ENCODE data around the gene RAF1. TPM values are rescaled to one million over a fixed set of nuclear protein-coding genes. Genes with fewer than 3 reads are reported as not detected.

Gene RAF1
- total RNA-seq, 1 donor from 2014 or later, result 90.3 TPM

DNA sequence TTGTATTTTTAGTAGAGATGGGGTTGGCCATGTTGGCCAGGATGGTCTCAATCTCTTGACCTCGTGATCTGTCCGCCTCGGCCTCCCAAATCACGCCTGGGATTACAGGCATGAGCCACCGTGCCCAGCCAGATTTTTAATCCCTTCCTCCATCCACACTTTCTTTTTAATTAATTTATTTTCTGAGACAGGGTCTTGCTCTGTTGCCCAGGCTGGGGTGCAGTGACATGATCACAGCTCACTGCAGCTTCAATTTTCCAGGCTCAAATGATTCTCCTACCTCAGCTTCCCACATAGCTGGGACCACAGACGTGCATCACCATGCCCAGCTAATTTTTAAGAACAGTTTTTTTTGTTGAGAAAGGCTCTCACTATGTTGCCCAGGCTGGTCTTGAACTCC lies 43.6 kb downstream of the RAF1 start:
- TF ChIP-seq, protein P1, sequence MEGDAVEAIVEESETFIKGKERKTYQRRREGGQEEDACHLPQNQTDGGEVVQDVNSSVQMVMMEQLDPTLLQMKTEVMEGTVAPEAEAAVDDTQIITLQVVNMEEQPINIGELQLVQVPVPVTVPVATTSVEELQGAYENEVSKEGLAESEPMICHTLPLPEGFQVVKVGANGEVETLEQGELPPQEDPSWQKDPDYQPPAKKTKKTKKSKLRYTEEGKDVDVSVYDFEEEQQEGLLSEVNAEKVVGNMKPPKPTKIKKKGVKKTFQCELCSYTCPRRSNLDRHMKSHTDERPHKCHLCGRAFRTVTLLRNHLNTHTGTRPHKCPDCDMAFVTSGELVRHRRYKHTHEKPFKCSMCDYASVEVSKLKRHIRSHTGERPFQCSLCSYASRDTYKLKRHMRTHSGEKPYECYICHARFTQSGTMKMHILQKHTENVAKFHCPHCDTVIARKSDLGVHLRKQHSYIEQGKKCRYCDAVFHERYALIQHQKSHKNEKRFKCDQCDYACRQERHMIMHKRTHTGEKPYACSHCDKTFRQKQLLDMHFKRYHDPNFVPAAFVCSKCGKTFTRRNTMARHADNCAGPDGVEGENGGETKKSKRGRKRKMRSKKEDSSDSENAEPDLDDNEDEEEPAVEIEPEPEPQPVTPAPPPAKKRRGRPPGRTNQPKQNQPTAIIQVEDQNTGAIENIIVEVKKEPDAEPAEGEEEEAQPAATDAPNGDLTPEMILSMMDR (IDR thresholded peaks at IDR 0.05), result no peak
- H3K27ac Mint-ChIP-seq (ENCODE audit: unreplicated experiment), result no peak overlapping the region
- no peaks in the 10 kb centered on the region for H3K9me3 Mint-ChIP-seq (ENCODE audit: unreplicated experiment)

DNA sequence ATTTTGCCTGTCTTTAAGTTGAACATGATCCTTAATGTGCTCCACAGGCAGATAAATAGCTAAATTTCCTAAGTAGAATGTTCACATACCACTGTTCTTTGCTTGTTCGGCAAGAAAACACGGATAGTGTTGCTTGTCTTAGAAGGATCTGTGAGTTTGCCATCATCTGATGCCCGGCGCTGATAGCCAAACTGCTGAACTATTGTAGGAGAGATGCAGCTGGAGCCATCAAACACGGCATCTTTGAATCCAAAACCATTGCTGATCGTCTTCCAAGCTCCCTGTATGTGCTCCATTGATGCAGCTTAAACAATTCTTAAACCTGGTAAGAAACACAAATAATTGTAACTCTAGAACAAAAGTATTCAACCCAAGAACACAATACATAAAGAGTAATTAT lies 45.5 kb downstream of the RAF1 start:
- Mint-ChIP-seq H3K4me1 (ENCODE audit: unreplicated experiment) (peaks cover 23% of the 10 kb centered on the region), H3K27ac (ENCODE audit: unreplicated experiment) (no peak overlapping the region), H3K4me3 (ENCODE audit: unreplicated experiment) (no peak overlapping the region), H3K36me3 (ENCODE audit: unreplicated experiment) (peaks cover 8% of the 10 kb centered on the region), H3K9me3 (ENCODE audit: unreplicated experiment) (no peaks in the 10 kb centered on the region), H3K27me3 (ENCODE audit: unreplicated experiment) (no peaks in the 10 kb centered on the region)
- TF ChIP-seq, protein P1 (IDR thresholded peaks at IDR 0.05), result no peak
- DNase-seq (ENCODE audit: extremely low spot score, unreplicated experiment), result no peak

More for the DNA sequence above, 43.6 kb downstream of the RAF1 start:
- no peaks in the 10 kb centered on the region for H3K27me3 Mint-ChIP-seq (ENCODE audit: unreplicated experiment)
- no peak for DNase-seq (ENCODE audit: extremely low spot score, unreplicated experiment)
- H3K4me1 Mint-ChIP-seq (ENCODE audit: unreplicated experiment), result peaks cover 31% of the 10 kb centered on the region
- peaks cover 7% of the 10 kb centered on the region for H3K36me3 Mint-ChIP-seq (ENCODE audit: unreplicated experiment)
- H3K4me3 Mint-ChIP-seq (ENCODE audit: unreplicated experiment), result no peak overlapping the region

DNA sequence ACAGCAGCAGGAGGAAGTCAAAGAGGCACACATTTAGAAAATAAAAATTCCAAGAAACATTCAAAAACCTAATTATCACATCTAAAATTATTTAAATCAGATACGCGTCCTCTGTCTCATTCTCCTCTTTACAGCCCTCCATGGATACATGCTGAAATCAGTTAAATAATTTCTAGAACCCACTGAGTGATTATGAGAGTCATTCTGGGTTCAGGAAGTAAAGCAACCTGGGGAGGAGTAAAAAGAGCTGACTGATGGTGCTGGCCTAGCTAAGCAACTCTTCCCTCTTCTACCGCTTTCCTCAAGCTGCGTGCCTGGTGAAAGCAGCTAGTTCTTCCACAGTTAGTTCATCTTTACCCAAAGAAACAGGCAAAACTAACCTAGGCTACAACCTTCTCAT lies 48.7 kb downstream of the RAF1 start:
- Mint-ChIP-seq H3K4me1 (ENCODE audit: unreplicated experiment) (peaks cover 1% of the 10 kb centered on the region), H3K9me3 (ENCODE audit: unreplicated experiment) (no peaks in the 10 kb centered on the region), H3K36me3 (ENCODE audit: unreplicated experiment) (peaks cover 19% of the 10 kb centered on the region), H3K4me3 (ENCODE audit: unreplicated experiment) (no peak overlapping the region), H3K27me3 (ENCODE audit: unreplicated experiment) (no peaks in the 10 kb centered on the region), H3K27ac (ENCODE audit: unreplicated experiment) (no peak overlapping the region)
- TF ChIP-seq, protein P1 (IDR thresholded peaks at IDR 0.05), result no peak
- no peak for DNase-seq (ENCODE audit: extremely low spot score, unreplicated experiment)

DNA sequence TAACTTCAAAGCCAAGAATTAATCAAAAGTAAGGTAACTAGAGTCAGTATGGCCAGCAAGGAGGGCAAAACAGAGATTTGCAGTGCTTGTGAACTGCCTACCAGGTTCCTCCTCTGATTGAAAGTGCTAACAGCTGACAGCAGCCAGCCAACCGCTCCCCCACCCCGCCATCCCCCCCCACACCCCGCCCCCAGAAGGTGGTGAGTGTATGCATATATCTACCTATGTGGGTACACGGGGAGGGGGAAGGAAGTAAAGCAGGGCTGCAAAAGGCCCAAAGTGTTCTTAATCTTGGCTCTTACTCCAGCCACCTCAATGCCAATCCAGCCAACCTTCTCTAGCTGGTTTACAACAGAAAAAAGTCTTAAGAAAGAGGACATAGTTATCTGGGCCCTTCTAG lies 50.7 kb downstream of the RAF1 start:
- H3K4me1 Mint-ChIP-seq (ENCODE audit: unreplicated experiment), result no peaks in the 10 kb centered on the region
- no peaks in the 10 kb centered on the region for H3K27me3 Mint-ChIP-seq (ENCODE audit: unreplicated experiment)
- no peak overlapping the region for H3K27ac Mint-ChIP-seq (ENCODE audit: unreplicated experiment)
- H3K36me3 Mint-ChIP-seq (ENCODE audit: unreplicated experiment), result peaks cover 23% of the 10 kb centered on the region
- no peak for DNase-seq (ENCODE audit: extremely low spot score, unreplicated experiment)
- TF ChIP-seq, protein P1 (IDR thresholded peaks at IDR 0.05), result no peak
- no peaks in the 10 kb centered on the region for H3K9me3 Mint-ChIP-seq (ENCODE audit: unreplicated experiment)
- no peak overlapping the region for H3K4me3 Mint-ChIP-seq (ENCODE audit: unreplicated experiment)

DNA sequence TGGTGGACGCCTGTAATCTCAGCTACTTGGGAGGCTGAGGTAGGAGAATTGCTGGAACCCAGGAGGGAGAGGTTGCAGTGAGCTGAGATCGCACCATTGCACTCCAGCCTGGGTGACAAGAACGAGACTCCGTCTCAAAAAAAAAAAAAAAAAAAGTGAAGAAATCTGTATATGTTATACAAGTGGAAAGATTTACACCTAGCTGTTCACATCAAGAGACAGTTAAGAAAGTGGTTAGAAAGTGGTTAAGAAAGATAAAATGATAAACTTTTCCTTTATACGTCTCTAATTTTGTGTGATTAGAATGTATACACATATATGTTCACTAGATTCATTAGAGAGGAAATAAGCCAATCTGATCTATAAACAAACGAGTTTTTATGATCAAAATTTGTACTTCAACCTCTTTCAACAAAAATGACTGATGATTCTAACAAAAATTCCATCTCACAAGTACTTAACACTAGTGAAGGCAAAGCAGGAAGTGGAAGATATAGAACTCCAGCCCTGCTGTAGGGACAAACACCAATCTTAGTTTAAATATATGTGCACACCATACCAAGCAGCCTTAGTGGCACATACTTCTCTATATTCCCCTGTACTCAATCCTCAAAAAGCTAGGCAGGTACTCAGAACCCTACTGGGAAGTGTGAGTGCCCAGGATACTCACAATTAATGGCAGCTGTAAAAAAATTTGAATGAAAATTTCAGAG lies 51.2 kb downstream of the RAF1 start:
- H3K4me3 Mint-ChIP-seq (ENCODE audit: unreplicated experiment), result no peak overlapping the region
- H3K36me3 Mint-ChIP-seq (ENCODE audit: unreplicated experiment), result peaks cover 23% of the 10 kb centered on the region
- H3K9me3 Mint-ChIP-seq (ENCODE audit: unreplicated experiment), result no peaks in the 10 kb centered on the region
- no peaks in the 10 kb centered on the region for H3K4me1 Mint-ChIP-seq (ENCODE audit: unreplicated experiment)
- no peaks in the 10 kb centered on the region for H3K27me3 Mint-ChIP-seq (ENCODE audit: unreplicated experiment)
- no peak for DNase-seq (ENCODE audit: extremely low spot score, unreplicated experiment)
- TF ChIP-seq, protein P1 (IDR thresholded peaks at IDR 0.05), result no peak
- H3K27ac Mint-ChIP-seq (ENCODE audit: unreplicated experiment), result no peak overlapping the region
